ENCODE results near the gene OCIAD1. TPM values are rescaled to one million over a fixed set of nuclear protein-coding genes. Genes with fewer than 3 reads are reported as not detected.

Gene OCIAD1
- polyA plus RNA-seq, 4 donors: 215 to 284 (median 253) TPM

Other genes starting within 250 kb of the OCIAD1 start
- 10 to 100 TPM; 38.4 to 52.3 (median 43.8) TPM for gene FRYL, start 50.8 kb upstream of the OCIAD1 start, polyA plus RNA-seq (ENCODE audit: insufficient read length in 4 of 4)
- gene OCIAD2, start 75.7 kb downstream of the OCIAD1 start, polyA plus RNA-seq (ENCODE audit: insufficient read length in 4 of 4): 100 to 1,000 TPM; 176 to 230 (median 209) TPM
- 1 to 10 TPM; 5.7 to 9.9 (median 5.8) TPM for gene CWH43, start 155.2 kb downstream of the OCIAD1 start, polyA plus RNA-seq (ENCODE audit: insufficient read length in 4 of 4)

Data from left renal cortex interstitium (tissue), 4 donors.